Measurements from ENCODE around the gene SKI.
"Not testable (repeated sequence)": the region's sequence is repeated elsewhere in the genome, so short reads cannot be mapped to it uniquely, and the experiment has no call there.

The SKI gene

GRCh38 chr1:2231532-2232254 is 3.6 kb downstream of the SKI start:
- no peak for DNase-seq

GRCh38 chr1:2232255-2232915 is 4.3 kb downstream of the SKI start:
- DNase-seq = no peak

GRCh38 chr1:2232916-2233438 is 4.9 kb downstream of the SKI start:
- DNase-seq = no peak

GRCh38 chr1:2233468-2233867 is 5.3 kb downstream of the SKI start:
- no peak for DNase-seq

- DNase-seq = peak; percentile 35
Measured at GRCh38 chr1:2233997-2234761, 6.1 kb downstream of the SKI start.

DNA sequence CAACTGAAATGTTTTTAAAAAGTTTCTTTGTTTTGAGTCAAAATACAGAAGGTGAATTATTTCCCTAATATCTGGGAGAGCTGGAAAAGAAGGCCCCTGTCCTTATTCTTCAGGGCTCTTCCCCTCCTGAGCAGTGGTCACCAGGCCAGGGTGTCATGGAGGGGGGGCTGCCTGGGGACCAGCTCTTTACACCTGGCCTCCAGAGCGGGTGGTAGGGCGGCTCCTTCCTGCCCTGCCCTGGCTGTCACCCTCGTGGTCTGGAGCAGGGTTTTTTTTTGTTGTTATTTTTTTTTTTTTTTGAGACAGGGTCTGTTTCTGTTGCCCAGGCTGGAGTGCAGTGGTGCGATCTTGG is 6.6 kb downstream of the SKI start:
- no peak for DNase-seq

- no peak for DNase-seq
Measured at GRCh38 chr1:2235300-2235998, 7.3 kb downstream of the SKI start.

GRCh38 chr1:2236695-2237677 is 8.9 kb downstream of the SKI start:
- no peak for DNase-seq

DNA sequence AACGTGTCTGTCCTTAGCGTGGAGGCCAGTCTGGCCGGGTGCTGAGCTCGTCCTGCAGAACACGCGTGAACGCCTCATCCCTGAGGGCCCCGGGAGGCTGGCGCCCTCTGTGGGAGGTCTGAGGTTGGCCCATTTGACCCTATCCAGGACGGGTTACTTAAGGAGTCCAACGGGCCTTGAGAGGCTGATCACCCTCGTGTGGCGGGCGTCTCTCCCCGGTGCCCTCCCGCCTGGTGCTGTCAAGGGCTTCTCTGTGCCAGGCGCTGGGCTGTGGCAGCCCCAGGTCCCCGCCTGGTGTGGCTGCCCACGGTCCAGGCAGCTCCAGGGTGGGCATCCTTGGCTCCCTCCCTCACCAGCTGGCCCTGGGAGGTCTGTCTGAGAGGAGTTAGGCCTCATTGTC is 9.7 kb downstream of the SKI start:
- no peak for DNase-seq

- DNase-seq = no peak
Measured at GRCh38 chr1:2238361-2239012, 10.4 kb downstream of the SKI start.

- DNase-seq = no peak
Measured at GRCh38 chr1:2239013-2239370, 10.9 kb downstream of the SKI start.

DNA sequence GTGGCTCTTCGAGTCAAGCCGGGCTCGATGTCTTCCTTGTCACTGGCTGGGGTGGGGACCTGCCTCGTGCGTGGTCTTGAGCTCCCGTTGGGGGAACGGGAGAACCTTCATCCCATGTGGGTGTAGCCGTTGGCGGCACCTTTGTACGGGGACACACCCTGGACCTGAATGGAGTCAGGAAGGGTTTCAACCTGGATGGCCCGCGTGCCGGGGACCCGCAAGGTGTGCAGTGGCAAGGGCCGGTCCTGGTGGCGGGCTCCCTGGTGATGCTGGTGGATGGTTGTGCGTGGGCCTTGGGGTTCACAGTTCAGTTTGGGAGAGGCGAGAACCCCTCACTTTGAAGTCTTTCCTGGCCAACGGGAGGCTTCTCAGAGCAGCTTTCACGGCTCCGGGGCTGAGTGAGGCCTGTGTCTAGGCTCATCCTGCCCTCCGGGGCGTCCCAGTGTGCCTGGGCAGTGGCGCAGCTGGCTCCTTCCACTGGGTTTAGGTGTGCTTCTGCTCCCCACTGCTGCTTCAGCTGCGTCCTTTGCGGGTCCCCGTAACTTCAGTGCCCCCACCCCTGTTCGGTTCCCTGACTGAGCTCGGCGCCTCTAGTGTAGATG is 11.4 kb downstream of the SKI start:
- DNase-seq = no peak

GRCh38 chr1:2240270-2241156 is 12.4 kb downstream of the SKI start:
- DNase-seq = no peak

- DNase-seq = no peak
Measured at GRCh38 chr1:2241820-2242219, 13.7 kb downstream of the SKI start.

GRCh38 chr1:2242814-2243725 is 15.0 kb downstream of the SKI start:
- no peak for DNase-seq

GRCh38 chr1:2247045-2247394 is 18.9 kb downstream of the SKI start:
- not testable (repeated sequence) for DNase-seq

- no peak for DNase-seq
Measured at GRCh38 chr1:2247760-2248126, 19.6 kb downstream of the SKI start.

DNA sequence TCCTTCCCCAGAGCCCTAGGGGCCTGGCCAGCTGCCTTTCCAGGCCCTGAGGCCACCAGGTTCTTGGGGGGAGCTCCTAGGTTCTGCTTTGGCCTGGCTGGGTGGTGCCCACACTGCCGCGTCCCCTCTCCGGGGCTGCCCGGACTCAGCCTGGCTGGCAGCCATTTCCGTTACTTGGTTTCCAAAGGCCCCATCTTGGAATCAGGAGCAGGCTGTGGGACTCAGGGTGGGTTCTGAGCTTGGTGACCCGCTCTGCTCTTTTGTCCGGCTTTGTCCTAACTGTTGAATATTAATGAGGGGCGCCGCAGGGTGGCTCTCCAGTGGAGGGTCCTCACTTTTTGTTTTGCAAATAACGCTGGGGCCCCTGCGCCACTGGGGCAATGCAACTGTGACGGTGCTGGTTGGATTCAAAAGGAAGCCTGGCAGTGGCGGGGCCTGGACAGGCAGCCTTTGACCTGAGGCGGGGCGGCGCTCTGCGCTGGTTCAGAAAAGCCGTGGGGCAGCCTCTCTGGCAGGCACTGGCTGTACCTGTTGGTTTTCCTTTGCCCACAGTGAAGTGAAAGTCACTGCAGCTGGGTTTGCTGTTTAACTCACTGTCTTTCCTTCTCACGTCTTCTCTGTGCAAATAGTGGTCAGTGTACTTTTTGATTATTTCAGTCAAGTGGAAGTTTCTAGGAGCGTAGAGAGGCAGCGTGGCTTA is 20.2 kb downstream of the SKI start:
- DNase-seq = no peak

Measured in amniotic stem cell (primary cell).